Natural killer cell (primary cell): ENCODE data around the gene ZNF366. TPM values are rescaled to one million over a fixed set of nuclear protein-coding genes. Genes with fewer than 3 reads are reported as not detected.

Experiments
- ATAC-seq, 3 donors: fragments of 150-1000 bp in 2 of 3; fragments of 200-7000 bp in 1 of 3; cut with Tn5 transposase; 1 replicate in 1 of 3; 2 replicates in 2 of 3; pipeline ENCODE4 v1.10.0; 2021; ENCODE audit warnings: mild to moderate bottlenecking in 2 of 3, moderate library complexity in 2 of 3
- DNase-seq, 2 donors: peaks; one replicate each; pipeline versions ENCODE4 v3.0.0 to v3.0.0-alpha.2; 2013 to 2021; ENCODE audit warnings: mixed read lengths in 1 of 2
- H3K27ac ChIP-seq: one replicate; pipeline ENCODE4 v1.5.1; 2013; ENCODE audit warnings: mild to moderate bottlenecking, low read length
- H3K27me3 ChIP-seq: one replicate; pipeline ENCODE4 v1.6.1; 2013; ENCODE audit warnings: low read length; ENCODE audit not compliant: control insufficient read depth, insufficient read depth
- H3K36me3 ChIP-seq: one replicate; pipeline ENCODE4 v1.6.1; 2013; ENCODE audit warnings: low read length; ENCODE audit not compliant: control insufficient read depth, insufficient read depth
- H3K4me1 ChIP-seq: one replicate; pipeline ENCODE4 v1.6.1; 2013; ENCODE audit warnings: low read length; ENCODE audit not compliant: control insufficient read depth, insufficient read depth
- H3K4me3 ChIP-seq: one replicate; pipeline ENCODE4 v1.5.1; 2013; ENCODE audit warnings: low read length
- H3K9me3 ChIP-seq: one replicate; pipeline ENCODE4 v1.6.1; 2013; ENCODE audit warnings: low read length; ENCODE audit not compliant: control insufficient read depth, insufficient read depth
- H3K27ac Mint-ChIP-seq, 2 donors: one replicate each; pipeline ENCODE4 v1.8.0; 2022; ENCODE audit warnings: mild to moderate bottlenecking in 2 of 2, mixed read lengths in 2 of 2, moderate library complexity in 1 of 2
- H3K27me3 Mint-ChIP-seq, 2 donors: one replicate each; pipeline ENCODE4 v1.8.0; 2022; ENCODE audit warnings: low read depth in 2 of 2, mixed read lengths in 2 of 2
- H3K36me3 Mint-ChIP-seq: one replicate; pipeline ENCODE4 v1.8.0; 2022; ENCODE audit warnings: mixed read lengths
- H3K4me1 Mint-ChIP-seq, 2 donors: one replicate each; pipeline ENCODE4 v1.8.0; 2022; ENCODE audit warnings: mixed read lengths in 2 of 2
- H3K4me3 Mint-ChIP-seq: one replicate; pipeline ENCODE4 v1.8.0; 2022; ENCODE audit warnings: mild to moderate bottlenecking, moderate library complexity, mixed read lengths
- H3K9me3 Mint-ChIP-seq, 2 donors: one replicate each; pipeline ENCODE4 v1.8.0; 2022; ENCODE audit warnings: mixed read lengths in 2 of 2
- CTCF ChIP-seq: fragments of 200-600 bp; IDR thresholded peaks from one replicate; pipeline ENCODE4 v1.8.0; 2022; ENCODE audit warnings: antibody characterized with exemption
- WGBS: methylation state at CpG from one replicate; pipeline ENCODE4 v1.1.7; 2013; ENCODE audit warnings: missing lambda C conversion rate; ENCODE audit not compliant: insufficient coverage; 5-methylcytosine and 5-hydroxymethylcytosine counted together
- intact Hi-C: fragments of 100-400 bp; cut with micrococcal nuclease; formaldehyde crosslinking; loops from one replicate; pipeline ENCODE4 v1.14.2; 2022
- total RNA-seq, 4 donors: library from RNA; stranded (reverse); fragments of 120-200 nt in 1 of 4; gene quantifications; one replicate each; pipeline versions ENCODE4 v1.2.3 to v1.2.4, GENCODE V29; 2013 to 2022

ZNF366 gene
- total RNA-seq, 3 donors from 2014 or later (not counting 1 experiment from before 2014, with no cell fraction given), result 0.54 TPM; not detected in 2

GRCh38 chr5:72478684-72479083 is 28.5 kb downstream of the ZNF366 start:
- no peaks in the 10 kb centered on the region for H3K4me1 ChIP-seq
- ATAC-seq (no peak), DNase-seq (no peak)
- H3K9me3 ChIP-seq, result no peaks in the 10 kb centered on the region
- Mint-ChIP-seq H3K27ac (no peak overlapping the region), H3K36me3 (no peaks in the 10 kb centered on the region), H3K4me1 (no peaks in the 10 kb centered on the region), H3K4me3 (no peak overlapping the region), H3K27me3 (peaks cover 0 to 9% of the 10 kb centered on the region in 2 donors), H3K9me3 (no peaks in the 10 kb centered on the region)
- no peaks in the 10 kb centered on the region for H3K36me3 ChIP-seq
- WGBS, result 96% methylated on average over 1 of the region's 1 CpG
- H3K27me3 ChIP-seq, result no peaks in the 10 kb centered on the region
- no peak overlapping the region for H3K4me3 ChIP-seq
- no peak overlapping the region for H3K27ac ChIP-seq
- intact Hi-C loops, result no loop called here
- no peak for TF ChIP-seq CTCF

GRCh38 chr5:72478276-72478675 is 28.9 kb downstream of the ZNF366 start:
- H3K27me3 ChIP-seq, result no peaks in the 10 kb centered on the region
- no peak for ATAC-seq
- H3K27ac Mint-ChIP-seq, result no peak overlapping the region
- H3K36me3 Mint-ChIP-seq, result no peaks in the 10 kb centered on the region
- peaks cover 0 to 13% of the 10 kb centered on the region in 2 donors for H3K27me3 Mint-ChIP-seq
- intact Hi-C loops, result no loop called here
- H3K4me3 ChIP-seq, result no peak overlapping the region
- H3K36me3 ChIP-seq, result no peaks in the 10 kb centered on the region
- no peak overlapping the region for H3K27ac ChIP-seq
- H3K4me1 ChIP-seq, result no peaks in the 10 kb centered on the region
- DNase-seq, result no peak
- H3K4me3 Mint-ChIP-seq, result no peak overlapping the region
- TF ChIP-seq CTCF, result no peak
- no peaks in the 10 kb centered on the region for H3K9me3 Mint-ChIP-seq
- H3K4me1 Mint-ChIP-seq, result no peaks in the 10 kb centered on the region
- H3K9me3 ChIP-seq, result no peaks in the 10 kb centered on the region

- WGBS, result 91% methylated on average over 4 of the region's 4 CpGs
- Histone ChIP-seq H3K27ac (no peak overlapping the region), H3K27me3 (no peaks in the 10 kb centered on the region), H3K4me1 (no peaks in the 10 kb centered on the region), H3K9me3 (no peaks in the 10 kb centered on the region), H3K36me3 (no peaks in the 10 kb centered on the region), H3K4me3 (no peak overlapping the region)
- intact Hi-C loops, result no loop called here
- DNase-seq (no peak), ATAC-seq (no peak)
- Mint-ChIP-seq H3K4me3 (no peak overlapping the region), H3K9me3 (no peaks in the 10 kb centered on the region), H3K27me3 (peaks cover 3 to 20% of the 10 kb centered on the region in 2 donors), H3K27ac (no peak overlapping the region), H3K4me1 (no peaks in the 10 kb centered on the region), H3K36me3 (no peaks in the 10 kb centered on the region)
- TF ChIP-seq CTCF, result no peak
Observed at GRCh38 chr5:72477644-72478043, 29.6 kb downstream of the ZNF366 start.

- H3K4me3 ChIP-seq, result no peak overlapping the region
- no peaks in the 10 kb centered on the region for H3K9me3 ChIP-seq
- Mint-ChIP-seq H3K36me3 (no peaks in the 10 kb centered on the region), H3K4me1 (no peaks in the 10 kb centered on the region), H3K4me3 (no peak overlapping the region), H3K27ac (no peak overlapping the region), H3K9me3 (no peaks in the 10 kb centered on the region), H3K27me3 (peaks cover 4 to 22% of the 10 kb centered on the region in 2 donors)
- TF ChIP-seq CTCF, result no peak
- no peaks in the 10 kb centered on the region for H3K4me1 ChIP-seq
- WGBS, result 89% methylated on average over 1 of the region's 1 CpG
- H3K27me3 ChIP-seq, result no peaks in the 10 kb centered on the region
- intact Hi-C loops, result no loop called here
- no peak overlapping the region for H3K27ac ChIP-seq
- no peak for ATAC-seq
- no peak for DNase-seq
- H3K36me3 ChIP-seq, result no peaks in the 10 kb centered on the region
Observed at GRCh38 chr5:72477176-72477575, 30.0 kb downstream of the ZNF366 start.
